ENCODE data around the gene MFN2. TPM values are rescaled to one million over a fixed set of nuclear protein-coding genes. Genes with fewer than 3 reads are reported as not detected.

The MFN2 gene
- total RNA-seq, 1 experiment from 2014 or later = 56.8 TPM

- peak; percentile 28 for ATAC-seq
- H3K4me1 Mint-ChIP-seq = peaks cover 17% of the 10 kb centered on the region
- H3K4me3 Mint-ChIP-seq = no peak overlapping the region
- peaks cover 4% of the 10 kb centered on the region; the same call in 1 of the 2 replicates for H3K9me3 Mint-ChIP-seq
- POLR2A ChIA-PET = no interaction called here
- no peaks in the 10 kb centered on the region for H3K27me3 Mint-ChIP-seq (ENCODE audit: low read depth)
- DNase-seq (ENCODE audit: low spot score) = no peak
- CTCF ChIA-PET = interaction anchor here (1.0 to 2.7 kb wide), 5 partner anchors 11 to 71 kb away, joined by 3 to 20 read pairs (median 5); no protein-coding TSS in a partner anchor
- H3K27ac Mint-ChIP-seq = no peak overlapping the region
- no peaks in the 10 kb centered on the region for H3K36me3 Mint-ChIP-seq
- TF ChIP-seq TEAD4 (CRISPR knock-in tag; IDR thresholded peaks at IDR 0.05) (no peak), ZNF423 (CRISPR knock-in tag; IDR thresholded peaks at IDR 0.05) (no peak), ATF6 (CRISPR knock-in tag; IDR thresholded peaks at IDR 0.05) (no peak), FOXJ3 (CRISPR knock-in tag; IDR thresholded peaks at IDR 0.05; ENCODE audit: borderline replicate concordance) (no peak), ZNF512 (CRISPR knock-in tag; IDR thresholded peaks at IDR 0.05; ENCODE audit: borderline replicate concordance) (no peak), GRHL2 (CRISPR knock-in tag; IDR thresholded peaks at IDR 0.05; ENCODE audit: insufficient replicate concordance, severe bottlenecking) (no peak), TP53 (CRISPR knock-in tag; IDR thresholded peaks at IDR 0.05) (no peak), TCF7 (CRISPR knock-in tag; IDR thresholded peaks at IDR 0.05; ENCODE audit: low read depth) (no peak), ZNF396 (CRISPR knock-in tag; IDR thresholded peaks at IDR 0.05; ENCODE audit: borderline replicate concordance) (no peak), IRF2 (CRISPR knock-in tag; IDR thresholded peaks at IDR 0.05; ENCODE audit: borderline replicate concordance, low read depth) (no peak), GTF2I (CRISPR knock-in tag; conservative IDR thresholded peaks at IDR 0.05) (no peak)
- TF ChIP-seq, protein P1, sequence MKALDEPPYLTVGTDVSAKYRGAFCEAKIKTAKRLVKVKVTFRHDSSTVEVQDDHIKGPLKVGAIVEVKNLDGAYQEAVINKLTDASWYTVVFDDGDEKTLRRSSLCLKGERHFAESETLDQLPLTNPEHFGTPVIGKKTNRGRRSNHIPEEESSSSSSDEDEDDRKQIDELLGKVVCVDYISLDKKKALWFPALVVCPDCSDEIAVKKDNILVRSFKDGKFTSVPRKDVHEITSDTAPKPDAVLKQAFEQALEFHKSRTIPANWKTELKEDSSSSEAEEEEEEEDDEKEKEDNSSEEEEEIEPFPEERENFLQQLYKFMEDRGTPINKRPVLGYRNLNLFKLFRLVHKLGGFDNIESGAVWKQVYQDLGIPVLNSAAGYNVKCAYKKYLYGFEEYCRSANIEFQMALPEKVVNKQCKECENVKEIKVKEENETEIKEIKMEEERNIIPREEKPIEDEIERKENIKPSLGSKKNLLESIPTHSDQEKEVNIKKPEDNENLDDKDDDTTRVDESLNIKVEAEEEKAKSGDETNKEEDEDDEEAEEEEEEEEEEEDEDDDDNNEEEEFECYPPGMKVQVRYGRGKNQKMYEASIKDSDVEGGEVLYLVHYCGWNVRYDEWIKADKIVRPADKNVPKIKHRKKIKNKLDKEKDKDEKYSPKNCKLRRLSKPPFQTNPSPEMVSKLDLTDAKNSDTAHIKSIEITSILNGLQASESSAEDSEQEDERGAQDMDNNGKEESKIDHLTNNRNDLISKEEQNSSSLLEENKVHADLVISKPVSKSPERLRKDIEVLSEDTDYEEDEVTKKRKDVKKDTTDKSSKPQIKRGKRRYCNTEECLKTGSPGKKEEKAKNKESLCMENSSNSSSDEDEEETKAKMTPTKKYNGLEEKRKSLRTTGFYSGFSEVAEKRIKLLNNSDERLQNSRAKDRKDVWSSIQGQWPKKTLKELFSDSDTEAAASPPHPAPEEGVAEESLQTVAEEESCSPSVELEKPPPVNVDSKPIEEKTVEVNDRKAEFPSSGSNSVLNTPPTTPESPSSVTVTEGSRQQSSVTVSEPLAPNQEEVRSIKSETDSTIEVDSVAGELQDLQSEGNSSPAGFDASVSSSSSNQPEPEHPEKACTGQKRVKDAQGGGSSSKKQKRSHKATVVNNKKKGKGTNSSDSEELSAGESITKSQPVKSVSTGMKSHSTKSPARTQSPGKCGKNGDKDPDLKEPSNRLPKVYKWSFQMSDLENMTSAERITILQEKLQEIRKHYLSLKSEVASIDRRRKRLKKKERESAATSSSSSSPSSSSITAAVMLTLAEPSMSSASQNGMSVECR (CRISPR knock-in tag; IDR thresholded peaks at IDR 0.05; ENCODE audit: borderline replicate concordance) = no peak
- TF ChIP-seq, protein P2, sequence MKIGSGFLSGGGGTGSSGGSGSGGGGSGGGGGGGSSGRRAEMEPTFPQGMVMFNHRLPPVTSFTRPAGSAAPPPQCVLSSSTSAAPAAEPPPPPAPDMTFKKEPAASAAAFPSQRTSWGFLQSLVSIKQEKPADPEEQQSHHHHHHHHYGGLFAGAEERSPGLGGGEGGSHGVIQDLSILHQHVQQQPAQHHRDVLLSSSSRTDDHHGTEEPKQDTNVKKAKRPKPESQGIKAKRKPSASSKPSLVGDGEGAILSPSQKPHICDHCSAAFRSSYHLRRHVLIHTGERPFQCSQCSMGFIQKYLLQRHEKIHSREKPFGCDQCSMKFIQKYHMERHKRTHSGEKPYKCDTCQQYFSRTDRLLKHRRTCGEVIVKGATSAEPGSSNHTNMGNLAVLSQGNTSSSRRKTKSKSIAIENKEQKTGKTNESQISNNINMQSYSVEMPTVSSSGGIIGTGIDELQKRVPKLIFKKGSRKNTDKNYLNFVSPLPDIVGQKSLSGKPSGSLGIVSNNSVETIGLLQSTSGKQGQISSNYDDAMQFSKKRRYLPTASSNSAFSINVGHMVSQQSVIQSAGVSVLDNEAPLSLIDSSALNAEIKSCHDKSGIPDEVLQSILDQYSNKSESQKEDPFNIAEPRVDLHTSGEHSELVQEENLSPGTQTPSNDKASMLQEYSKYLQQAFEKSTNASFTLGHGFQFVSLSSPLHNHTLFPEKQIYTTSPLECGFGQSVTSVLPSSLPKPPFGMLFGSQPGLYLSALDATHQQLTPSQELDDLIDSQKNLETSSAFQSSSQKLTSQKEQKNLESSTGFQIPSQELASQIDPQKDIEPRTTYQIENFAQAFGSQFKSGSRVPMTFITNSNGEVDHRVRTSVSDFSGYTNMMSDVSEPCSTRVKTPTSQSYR (CRISPR knock-in tag; IDR thresholded peaks at IDR 0.05) = no peak
- TF ChIP-seq, protein P3, sequence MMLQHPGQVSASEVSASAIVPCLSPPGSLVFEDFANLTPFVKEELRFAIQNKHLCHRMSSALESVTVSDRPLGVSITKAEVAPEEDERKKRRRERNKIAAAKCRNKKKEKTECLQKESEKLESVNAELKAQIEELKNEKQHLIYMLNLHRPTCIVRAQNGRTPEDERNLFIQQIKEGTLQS (CRISPR knock-in tag; conservative IDR thresholded peaks at IDR 0.05) = no peak
- TF ChIP-seq, protein P4, sequence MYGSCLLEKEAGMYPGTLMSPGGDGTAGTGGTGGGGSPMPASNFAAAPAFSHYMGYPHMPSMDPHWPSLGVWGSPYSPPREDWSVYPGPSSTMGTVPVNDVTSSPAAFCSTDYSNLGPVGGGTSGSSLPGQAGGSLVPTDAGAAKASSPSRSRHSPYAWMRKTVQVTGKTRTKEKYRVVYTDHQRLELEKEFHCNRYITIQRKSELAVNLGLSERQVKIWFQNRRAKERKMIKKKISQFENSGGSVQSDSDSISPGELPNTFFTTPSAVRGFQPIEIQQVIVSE (CRISPR knock-in tag; IDR thresholded peaks at IDR 0.05; ENCODE audit: borderline replicate concordance) = no peak
- TF ChIP-seq, protein P5, sequence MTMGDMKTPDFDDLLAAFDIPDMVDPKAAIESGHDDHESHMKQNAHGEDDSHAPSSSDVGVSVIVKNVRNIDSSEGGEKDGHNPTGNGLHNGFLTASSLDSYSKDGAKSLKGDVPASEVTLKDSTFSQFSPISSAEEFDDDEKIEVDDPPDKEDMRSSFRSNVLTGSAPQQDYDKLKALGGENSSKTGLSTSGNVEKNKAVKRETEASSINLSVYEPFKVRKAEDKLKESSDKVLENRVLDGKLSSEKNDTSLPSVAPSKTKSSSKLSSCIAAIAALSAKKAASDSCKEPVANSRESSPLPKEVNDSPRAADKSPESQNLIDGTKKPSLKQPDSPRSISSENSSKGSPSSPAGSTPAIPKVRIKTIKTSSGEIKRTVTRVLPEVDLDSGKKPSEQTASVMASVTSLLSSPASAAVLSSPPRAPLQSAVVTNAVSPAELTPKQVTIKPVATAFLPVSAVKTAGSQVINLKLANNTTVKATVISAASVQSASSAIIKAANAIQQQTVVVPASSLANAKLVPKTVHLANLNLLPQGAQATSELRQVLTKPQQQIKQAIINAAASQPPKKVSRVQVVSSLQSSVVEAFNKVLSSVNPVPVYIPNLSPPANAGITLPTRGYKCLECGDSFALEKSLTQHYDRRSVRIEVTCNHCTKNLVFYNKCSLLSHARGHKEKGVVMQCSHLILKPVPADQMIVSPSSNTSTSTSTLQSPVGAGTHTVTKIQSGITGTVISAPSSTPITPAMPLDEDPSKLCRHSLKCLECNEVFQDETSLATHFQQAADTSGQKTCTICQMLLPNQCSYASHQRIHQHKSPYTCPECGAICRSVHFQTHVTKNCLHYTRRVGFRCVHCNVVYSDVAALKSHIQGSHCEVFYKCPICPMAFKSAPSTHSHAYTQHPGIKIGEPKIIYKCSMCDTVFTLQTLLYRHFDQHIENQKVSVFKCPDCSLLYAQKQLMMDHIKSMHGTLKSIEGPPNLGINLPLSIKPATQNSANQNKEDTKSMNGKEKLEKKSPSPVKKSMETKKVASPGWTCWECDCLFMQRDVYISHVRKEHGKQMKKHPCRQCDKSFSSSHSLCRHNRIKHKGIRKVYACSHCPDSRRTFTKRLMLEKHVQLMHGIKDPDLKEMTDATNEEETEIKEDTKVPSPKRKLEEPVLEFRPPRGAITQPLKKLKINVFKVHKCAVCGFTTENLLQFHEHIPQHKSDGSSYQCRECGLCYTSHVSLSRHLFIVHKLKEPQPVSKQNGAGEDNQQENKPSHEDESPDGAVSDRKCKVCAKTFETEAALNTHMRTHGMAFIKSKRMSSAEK (CRISPR knock-in tag; IDR thresholded peaks at IDR 0.05; ENCODE audit: borderline replicate concordance) = no peak
These were observed 72.9 kb downstream of the MFN2 start for GRCh38 chr1:12052997-12053686.
